Stimulated activated CD8-positive, alpha-beta memory T cell treated with anti-CD3 and anti-CD28 coated beads, Interleukin-15, amount 100 ng/mL, for 4 hours (primary cell): ENCODE measurements around the gene CYREN.
"Not testable (repeated sequence)": the region's sequence is repeated elsewhere in the genome, so short reads cannot be mapped to it uniquely, and the experiment has no call there.

ENCODE experiments used
- DNase-seq, 2 donors: peaks; one replicate each; pipeline ENCODE4 v3.0.0-alpha.2; 2020; ENCODE audit warnings: low read depth in 2 of 2

The CYREN gene

GRCh38 chr7:135159359-135160085 is 11.0 kb downstream of the CYREN start:
- DNase-seq: no peak

- DNase-seq: no peak
These were observed 11.6 kb downstream of the CYREN start for GRCh38 chr7:135158874-135159273.

- DNase-seq: no peak
These were observed 12.3 kb downstream of the CYREN start for GRCh38 chr7:135158141-135158655.

- no peak for DNase-seq
These were observed 14.2 kb downstream of the CYREN start for GRCh38 chr7:135156290-135156689.

GRCh38 chr7:135154734-135155133 is 15.8 kb downstream of the CYREN start:
- no peak for DNase-seq

GRCh38 chr7:135152442-135152841 is 18.1 kb downstream of the CYREN start:
- no peak for DNase-seq

GRCh38 chr7:135151533-135151932 is 19.0 kb downstream of the CYREN start:
- DNase-seq: no peak

- DNase-seq: no peak
These were observed 19.4 kb downstream of the CYREN start for GRCh38 chr7:135151132-135151531.

- no peak for DNase-seq
These were observed 20.3 kb downstream of the CYREN start for GRCh38 chr7:135150072-135150782.

- peak in 1 of 2 donors; percentile 44 for DNase-seq
These were observed 22.4 kb downstream of the CYREN start, which contains the start of gene TMEM140 for GRCh38 chr7:135147899-135148721. TSS of gene TMEM140 (plus strand) at chr7:135148072. CDS start at chr7:135164442, 16,370 bp downstream.

GRCh38 chr7:135147341-135147898 is 23.1 kb downstream of the CYREN start:
- no peak for DNase-seq

GRCh38 chr7:135143885-135144668 is 26.4 kb downstream of the CYREN start:
- DNase-seq: no peak

GRCh38 chr7:135129579-135129978 is 40.9 kb downstream of the CYREN start:
- no peak for DNase-seq

- DNase-seq: no peak
These were observed 41.6 kb downstream of the CYREN start for GRCh38 chr7:135128931-135129330.

GRCh38 chr7:135124631-135125030 is 45.9 kb downstream of the CYREN start:
- DNase-seq: not testable (repeated sequence)

GRCh38 chr7:135121868-135122267 is 48.6 kb downstream of the CYREN start:
- DNase-seq: no peak

- DNase-seq: no peak
These were observed 53.4 kb downstream of the CYREN start for GRCh38 chr7:135117096-135117495.
